ENCODE results near the gene S1PR5. TPM values are rescaled to one million over a fixed set of nuclear protein-coding genes. Genes with fewer than 3 reads are reported as not detected.

S1PR5 gene
- total RNA-seq, 4 donors from 2014 or later, result 34.9 to 64.0 (median 42.3) TPM

DNA sequence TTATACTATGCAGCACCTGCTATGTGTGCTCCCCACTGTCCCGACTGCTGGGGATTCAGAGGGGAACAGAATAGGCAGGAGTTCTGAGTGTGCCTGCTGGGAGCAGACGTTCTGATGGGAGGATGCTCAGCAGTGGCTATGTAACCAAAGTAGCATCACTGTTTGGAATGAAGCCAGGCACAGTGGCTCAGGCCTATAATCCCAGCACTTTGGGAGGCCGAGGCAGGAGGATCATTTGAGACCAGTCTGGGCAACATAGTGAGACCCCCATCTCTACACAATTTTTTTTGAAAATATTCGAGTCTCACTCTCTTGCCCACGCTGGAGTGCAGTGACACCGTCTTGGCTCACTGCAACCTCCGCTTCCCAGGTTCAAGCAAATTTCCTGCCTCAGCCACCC is 32.5 kb upstream of the S1PR5 start:
- WGBS, 2 donors, result 88 to 89% methylated on average over 7 of the region's 7 CpGs
- H3K4me3 ChIP-seq (ENCODE audit: low read depth, poor library complexity, severe bottlenecking), result no peak overlapping the region
- no peak for DNase-seq (ENCODE audit: low spot score in 2 of 2)
- TF ChIP-seq POLR2A (IDR thresholded peaks at IDR 0.05), result no peak
- TF ChIP-seq CTCF (IDR thresholded peaks at IDR 0.05), result no peak
- intact Hi-C loops (cut with DNase I; ENCODE audit: low total_unique reads), result loop anchor here (10.0 kb wide), 1 partner anchor 45 kb away; the partner anchor contains the start of gene KEAP1

DNA sequence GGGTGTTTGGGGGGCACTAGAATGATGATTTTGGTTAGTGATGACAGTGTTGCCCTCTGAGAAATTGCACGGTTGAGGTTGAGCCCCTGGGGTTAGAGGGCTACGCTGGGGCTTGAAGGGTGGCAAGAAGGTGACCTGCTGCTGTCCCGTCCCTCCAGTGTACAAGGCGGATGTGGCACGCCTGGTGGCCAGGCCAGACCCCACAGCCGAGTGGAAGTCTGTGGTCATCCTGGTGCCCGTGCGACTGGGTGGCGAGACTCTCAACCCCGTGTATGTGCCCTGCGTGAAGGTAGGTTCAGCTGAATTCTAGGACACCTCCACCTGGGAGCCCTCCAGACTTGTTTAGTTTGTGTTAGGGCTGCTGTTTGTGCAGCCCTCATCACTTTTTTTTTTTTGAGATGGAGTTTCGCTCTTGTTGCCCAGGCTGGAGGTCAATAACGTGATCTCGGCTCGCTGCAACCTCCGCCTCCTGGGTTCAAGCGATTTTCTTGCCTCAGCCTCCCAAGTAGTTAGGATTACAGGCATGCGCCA is 31.6 kb upstream of the S1PR5 start:
- H3K4me3 ChIP-seq (ENCODE audit: low read depth, poor library complexity, severe bottlenecking), result no peak overlapping the region
- WGBS, 2 donors, result 92 to 95% methylated on average over 18 of the region's 18 CpGs
- intact Hi-C loops (cut with DNase I; ENCODE audit: low total_unique reads), result no loop called here
- TF ChIP-seq CTCF (IDR thresholded peaks at IDR 0.05), result no peak
- no peak for TF ChIP-seq POLR2A (IDR thresholded peaks at IDR 0.05)
- no peak for DNase-seq (ENCODE audit: low spot score in 2 of 2)

DNA sequence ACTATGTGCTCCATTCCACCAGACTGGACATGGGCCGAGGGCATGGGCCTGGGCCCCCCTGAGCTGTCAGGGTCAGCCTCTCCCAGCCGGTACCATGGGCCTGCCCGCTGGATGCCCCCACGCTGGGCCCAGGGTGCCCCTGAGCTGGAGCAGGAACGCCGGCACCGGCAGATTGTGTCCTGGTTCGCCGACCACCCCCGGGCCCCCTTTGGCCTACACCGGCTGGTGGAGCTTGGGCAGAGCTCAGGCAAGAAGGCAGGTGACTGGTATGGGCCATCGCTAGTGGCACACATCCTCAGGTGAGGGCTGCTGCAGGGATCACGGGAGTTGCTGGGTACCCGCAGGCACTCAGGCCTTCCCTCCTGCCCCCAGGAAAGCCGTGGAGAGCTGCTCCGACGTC is 29.6 kb upstream of the S1PR5 start:
- TF ChIP-seq POLR2A (IDR thresholded peaks at IDR 0.05) (no peak), CTCF (IDR thresholded peaks at IDR 0.05) (no peak)
- 81 to 86% methylated on average over 9 to 11 of the region's 17 CpGs for WGBS, 2 donors
- H3K4me3 ChIP-seq (ENCODE audit: low read depth, poor library complexity, severe bottlenecking), result no peak overlapping the region
- no peak for DNase-seq (ENCODE audit: low spot score in 2 of 2)
- intact Hi-C loops (cut with DNase I; ENCODE audit: low total_unique reads), result no loop called here

- DNase-seq (ENCODE audit: low spot score in 2 of 2), result no peak
- no peak for TF ChIP-seq CTCF (IDR thresholded peaks at IDR 0.05)
- TF ChIP-seq POLR2A (IDR thresholded peaks at IDR 0.05), result no peak
- WGBS, 2 donors, result 30 to 44% methylated on average over 23 of the region's 23 CpGs
- intact Hi-C loops (cut with DNase I; ENCODE audit: low total_unique reads), result no loop called here
- peak overlapping the region; percentile 81 for H3K4me3 ChIP-seq (ENCODE audit: low read depth, poor library complexity, severe bottlenecking)
Measured at GRCh38 chr19:10544753-10545251, 27.6 kb upstream of the S1PR5 start.

DNA sequence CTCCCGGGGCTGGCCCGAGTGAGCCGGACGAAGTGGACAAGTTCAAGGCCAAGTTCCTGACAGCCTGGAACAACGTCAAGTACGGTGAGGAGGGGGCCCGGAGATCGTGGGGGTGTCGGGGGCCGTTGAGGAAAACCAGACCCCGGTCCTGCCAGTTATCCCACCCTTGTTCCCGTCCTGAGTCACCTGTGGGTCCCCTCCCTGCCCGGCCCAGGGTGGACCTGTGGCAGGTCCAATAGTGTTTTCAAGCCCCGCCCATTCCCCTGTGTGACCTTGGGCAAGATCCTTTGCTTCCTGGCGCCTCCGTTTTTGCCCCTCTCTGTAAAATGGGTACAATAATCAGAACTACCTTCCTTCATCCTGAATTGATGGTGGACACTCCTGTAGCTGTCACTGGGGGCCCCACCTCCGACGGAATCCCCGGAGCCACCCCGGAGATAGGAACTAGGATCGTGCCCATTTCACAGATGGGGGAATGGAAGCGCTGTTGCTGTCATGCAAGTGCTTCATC is 27.1 kb upstream of the S1PR5 start:
- intact Hi-C loops (cut with DNase I; ENCODE audit: low total_unique reads), result no loop called here
- WGBS, 2 donors, result 15 to 18% methylated on average over 17 of the region's 22 CpGs
- peak overlapping the region; percentile 81 for H3K4me3 ChIP-seq (ENCODE audit: low read depth, poor library complexity, severe bottlenecking)
- no peak for DNase-seq (ENCODE audit: low spot score in 2 of 2)
- TF ChIP-seq POLR2A (IDR thresholded peaks at IDR 0.05) (no peak), CTCF (IDR thresholded peaks at IDR 0.05) (no peak)

All from lower leg skin (tissue), 4 donors.